HepG2 (cell line): ENCODE measurements around the gene SLC23A2. TPM values are rescaled to one million over a fixed set of nuclear protein-coding genes. Genes with fewer than 3 reads are reported as not detected.

Experiments used
- ATAC-seq: fragments of 200-7000 bp; cut with Tn5 transposase; 3 replicates; pipeline ENCODE4 v1.9.1; 2020; ENCODE audit warnings: mild to moderate bottlenecking, moderate library complexity
- BruUV-seq: library from RNA; stranded (reverse); fragments of 400-500 nt; replicated peaks from 2 replicates; lab custom pipeline; 2021; lab: Mats Ljungman, UMichigan
- CTCF ChIA-PET: fragments of 300-600 bp; formaldehyde crosslinking; extraction: SDS; loops from one replicate; lab custom pipeline; 2021; ENCODE audit warnings: low total read pairs, inconsistent platforms, low intra/inter-chr PET ratio; lab: Yijun Ruan, JAX
- POLR2A ChIA-PET: fragments of 350-600 bp; sonication (Branson Sonifier 250); formaldehyde crosslinking; loops from one replicate; lab custom pipeline; 2020; ENCODE audit warnings: antibody characterized with exemption, inconsistent platforms; lab: Yijun Ruan, JAX
- DNase-seq: peaks from one replicate; pipeline ENCODE4 v3.0.0-alpha.2; 2015; ENCODE audit warnings: low spot score
- FAIRE-seq: peaks from 3 replicates; lab custom pipeline; 2011; peaks lifted over from hg19 to GRCh38; lab: Jason Lieb, UNC
- H2AFZ ChIP-seq: one replicate; pipeline ENCODE4 v1.6.1; 2011; ENCODE audit warnings: low read length, inconsistent platforms
- H3K27ac ChIP-seq: fragments of 300-600 bp; 3 replicates; pipeline ENCODE4 v1.8.0; 2011; ENCODE audit warnings: mixed run types, mild to moderate bottlenecking, mixed read lengths, low read length, inconsistent platforms; ENCODE audit not compliant: insufficient read depth; ENCODE audit errors: extremely low read length
- H3K27me3 ChIP-seq, 2 experiments: fragments of 200-600 bp in 1 of 2; 2 replicates in 1 of 2; 3 replicates in 1 of 2; pipeline versions ENCODE4 v1.6.0 to v1.8.0; 2011; ENCODE audit warnings: low read length in 2 of 2, mild to moderate bottlenecking in 2 of 2, moderate library complexity in 2 of 2, inconsistent platforms in 1 of 2; ENCODE audit not compliant: insufficient read depth in 2 of 2, control insufficient read depth in 1 of 2
- H3K36me3 ChIP-seq, 2 experiments: fragments of 200-600 bp in 1 of 2; replicated peaks in 1 of 2; 2 replicates in 1 of 2; 3 replicates in 1 of 2; pipeline versions ENCODE4 v1.5.1 to v1.8.0; 2011; ENCODE audit warnings: low read length in 2 of 2, inconsistent platforms in 1 of 2; ENCODE audit not compliant: insufficient read depth in 2 of 2, control insufficient read depth in 1 of 2
- H3K4me1 ChIP-seq: 2 replicates; pipeline ENCODE4 v1.5.1; 2012; ENCODE audit warnings: low read length, inconsistent platforms; ENCODE audit not compliant: insufficient read depth
- H3K4me2 ChIP-seq: 2 replicates; pipeline ENCODE4 v1.6.0; 2011; ENCODE audit warnings: low read depth, low read length, inconsistent platforms
- H3K4me3 ChIP-seq, 3 experiments: fragments of 200-600 bp in 1 of 3; sonication (generic), shearing (Covaris generic) in 1 of 3; replicated peaks in 1 of 3; 2 replicates each; pipeline ENCODE4 v1.5.1; 2011 to 2016; ENCODE audit warnings: low read length in 3 of 3, inconsistent platforms in 2 of 3, low read depth in 2 of 3, mild to moderate bottlenecking in 2 of 3, control low read depth in 1 of 3, mixed read lengths in 1 of 3; ENCODE audit not compliant: insufficient read depth in 1 of 3
- H3K79me2 ChIP-seq: one replicate; pipeline ENCODE4 v1.6.1; 2011; ENCODE audit warnings: low read length, inconsistent platforms; ENCODE audit not compliant: insufficient read depth
- H3K9ac ChIP-seq: 2 replicates; pipeline ENCODE4 v1.6.0; 2011; ENCODE audit warnings: mild to moderate bottlenecking, low read depth, low read length, inconsistent platforms; ENCODE audit not compliant: insufficient read depth
- H3K9me3 ChIP-seq: 2 replicates; pipeline ENCODE4 v1.5.1; 2012; ENCODE audit warnings: mild to moderate bottlenecking, low read length
- H4K20me1 ChIP-seq: 2 replicates; pipeline ENCODE4 v1.6.0; 2011; ENCODE audit warnings: inconsistent platforms, mild to moderate bottlenecking, low read length, moderate library complexity; ENCODE audit not compliant: insufficient read depth
- NCOR1 ChIP-seq: fragments of 200-600 bp; sonication (generic); IDR thresholded peaks from 2 replicates; pipeline ENCODE4 v1.7.0; 2017; ENCODE audit warnings: antibody characterized with exemption, low read length, borderline replicate concordance
- PAWR ChIP-seq: sonication (generic); formaldehyde crosslinking; IDR thresholded peaks from 2 replicates; pipeline ENCODE4 v1.4.0; 2020; ENCODE audit warnings: missing genetic modification reagents, mild to moderate bottlenecking, borderline replicate concordance
- PHF5A ChIP-seq: IDR thresholded peaks from one replicate; pipeline ENCODE4 v1.6.1; 2018; ENCODE audit warnings: low read depth, missing genetic modification reagents; ENCODE audit not compliant: unreplicated experiment
- POLR2AphosphoS5 ChIP-seq: IDR thresholded peaks from 2 replicates; pipeline ENCODE4 v1.6.1; 2012; ENCODE audit warnings: low read depth, low read length
- REL ChIP-seq: sonication (generic); formaldehyde crosslinking; conservative IDR thresholded peaks from 2 replicates; pipeline ENCODE4 v1.8.0; 2022; ENCODE audit warnings: mild to moderate bottlenecking, missing genetic modification reagents, moderate library complexity
- SATB2 ChIP-seq: sonication (generic); formaldehyde crosslinking; IDR thresholded peaks from 2 replicates; pipeline ENCODE4 v1.5.0; 2020; ENCODE audit warnings: missing genetic modification reagents
- ZNF234 ChIP-seq: sonication (generic); formaldehyde crosslinking; conservative IDR thresholded peaks from 2 replicates; pipeline ENCODE4 v1.5.1; 2020; ENCODE audit warnings: mild to moderate bottlenecking, missing genetic modification reagents
- WGBS: methylation state at CpG from one replicate; pipeline ENCODE4 v1.1.6; 2017; ENCODE audit warnings: low lambda C conversion rate; 5-methylcytosine and 5-hydroxymethylcytosine counted together
- in situ Hi-C: cut with HindIII; loops from 2 replicates; pipeline ENCODE4 v1.10.0; 2017; ENCODE audit warnings: low pct_unique_long_range_greater_than_20kb; ENCODE audit not compliant: extremely low pct_ligation_motif_present
- intact Hi-C: fragments of 100-400 bp; cut with micrococcal nuclease; formaldehyde crosslinking; loops from one replicate; pipeline ENCODE4 v1.10.0; 2022; ENCODE audit not compliant: unreplicated experiment
- polyA plus RNA-seq, 8 experiments: library from polyadenylated mRNA; depleted of rRNA in 3 of 8; stranded (reverse) in 7 of 8; unstranded in 1 of 8; fragments of >200 nt; fragmentation: Illumina TruSeq in 4 of 8; extraction: Trizol in 4 of 8; gene quantifications; 2 replicates each; pipeline versions ENCODE4 v1.2.1 to v1.2.3, GENCODE V29; 2011 to 2016; ENCODE audit warnings: low read depth in 4 of 8, missing spikeins in 1 of 8, mixed read lengths in 1 of 8; ENCODE audit not compliant: insufficient read depth in 1 of 8
- total RNA-seq, 5 experiments: library from RNA; depleted of rRNA; stranded (reverse); fragments of >200 nt; fragmentation: Illumina TruSeq; extraction: Trizol; gene quantifications; 2 replicates each; pipeline ENCODE4 v1.2.3, GENCODE V29; 2016; ENCODE audit warnings: low read depth in 1 of 5
- TF ChIP-seq, protein P1 (sequence below): sonication (generic); formaldehyde crosslinking; IDR thresholded peaks from 2 replicates; pipeline ENCODE4 v1.8.1; 2023; ENCODE audit warnings: missing genetic modification reagents, mild to moderate bottlenecking, borderline replicate concordance
- TF ChIP-seq, protein P2 (sequence below): sonication (generic); formaldehyde crosslinking; conservative IDR thresholded peaks from 2 replicates; pipeline ENCODE4 v1.4.0; 2020; ENCODE audit warnings: missing genetic modification reagents
- TF ChIP-seq, protein P3 (sequence below): sonication (generic); formaldehyde crosslinking; conservative IDR thresholded peaks from 2 replicates; pipeline ENCODE4 v1.8.0; 2022; ENCODE audit warnings: mild to moderate bottlenecking, moderate library complexity, missing genetic modification reagents
- TF ChIP-seq, protein P4 (sequence below): IDR thresholded peaks from 2 replicates; pipeline ENCODE4 v1.6.1; 2016; ENCODE audit warnings: missing compliant biosample characterization, missing genetic modification reagents, borderline replicate concordance
- TF ChIP-seq, protein P5 (sequence below): sonication (generic); formaldehyde crosslinking; IDR thresholded peaks from 2 replicates; pipeline ENCODE4 v1.5.0; 2020; ENCODE audit warnings: missing genetic modification reagents, mild to moderate bottlenecking, borderline replicate concordance
- TF ChIP-seq, protein P6 (sequence below): IDR thresholded peaks from 2 replicates; pipeline ENCODE4 v1.6.1; 2012; ENCODE audit warnings: inconsistent platforms
- TF ChIP-seq, protein P7 (sequence below), 2 experiments: sonication (generic) in 1 of 2; formaldehyde crosslinking in 1 of 2; IDR thresholded peaks; 2 replicates each; pipeline versions ENCODE4 v1.5.1 to v1.6.1; 2011 to 2020; ENCODE audit warnings: borderline replicate concordance in 1 of 2, low read depth in 1 of 2, low read length in 1 of 2, mild to moderate bottlenecking in 1 of 2, missing genetic modification reagents in 1 of 2, moderate library complexity in 1 of 2

The SLC23A2 gene
- total and polyA plus RNA-seq, 2 of the 13 experiments (the other 11 are each of a cell fraction or from before 2014, with no cell fraction given), result 42.2 to 51.2 TPM

DNA sequence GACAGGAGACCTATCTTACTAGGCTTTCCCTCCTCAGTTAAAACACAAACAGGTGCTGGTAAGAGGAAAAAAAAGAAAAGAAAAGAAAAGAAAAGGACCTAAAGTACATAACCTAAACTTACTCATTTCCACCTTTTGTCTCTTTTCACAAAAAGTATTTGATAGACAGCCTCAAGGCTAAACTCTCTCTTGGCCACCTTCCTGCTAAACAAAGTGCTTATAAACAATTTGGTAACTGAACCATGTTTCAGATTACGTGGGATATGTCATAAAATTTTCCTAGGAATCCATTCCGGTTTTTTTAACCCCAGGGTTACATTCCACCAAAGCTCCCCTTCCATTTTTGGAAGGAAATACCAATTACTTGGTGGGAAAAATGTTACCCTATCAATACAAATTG lies 170.6 kb downstream of the SLC23A2 start:
- in situ Hi-C loops, result no loop called here
- FAIRE-seq (no peak), DNase-seq (no peak), ATAC-seq (no peak)
- Histone ChIP-seq H3K4me2 (no peak overlapping the region), H3K4me1 (no peaks in the 10 kb centered on the region), H3K4me3 (no peak overlapping the region), H3K27me3 (peaks cover 8% of the 10 kb centered on the region in 2 experiments; a peak in 2 of 5 replicates), H3K9me3 (no peaks in the 10 kb centered on the region), H2AFZ (no peak overlapping the region), H3K36me3 (no peaks in the 10 kb centered on the region), H3K79me2 (no peaks in the 10 kb centered on the region)
- no TSS peak for BruUV-seq
- CTCF ChIA-PET, result no interaction called here
- POLR2A ChIA-PET, result no interaction called here
- no peak for TF ChIP-seq NCOR1
- no peak for TF ChIP-seq REL (CRISPR knock-in tag)
- TF ChIP-seq ZNF234 (CRISPR knock-in tag), result no peak
- TF ChIP-seq POLR2AphosphoS5, result no peak
- TF ChIP-seq, protein P1, sequence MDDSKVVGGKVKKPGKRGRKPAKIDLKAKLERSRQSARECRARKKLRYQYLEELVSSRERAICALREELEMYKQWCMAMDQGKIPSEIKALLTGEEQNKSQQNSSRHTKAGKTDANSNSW (CRISPR knock-in tag), result no peak
- TF ChIP-seq SATB2 (CRISPR knock-in tag), result no peak
- no peak for TF ChIP-seq PHF5A
- TF ChIP-seq, protein P2, sequence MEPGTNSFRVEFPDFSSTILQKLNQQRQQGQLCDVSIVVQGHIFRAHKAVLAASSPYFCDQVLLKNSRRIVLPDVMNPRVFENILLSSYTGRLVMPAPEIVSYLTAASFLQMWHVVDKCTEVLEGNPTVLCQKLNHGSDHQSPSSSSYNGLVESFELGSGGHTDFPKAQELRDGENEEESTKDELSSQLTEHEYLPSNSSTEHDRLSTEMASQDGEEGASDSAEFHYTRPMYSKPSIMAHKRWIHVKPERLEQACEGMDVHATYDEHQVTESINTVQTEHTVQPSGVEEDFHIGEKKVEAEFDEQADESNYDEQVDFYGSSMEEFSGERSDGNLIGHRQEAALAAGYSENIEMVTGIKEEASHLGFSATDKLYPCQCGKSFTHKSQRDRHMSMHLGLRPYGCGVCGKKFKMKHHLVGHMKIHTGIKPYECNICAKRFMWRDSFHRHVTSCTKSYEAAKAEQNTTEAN, result no peak
- TF ChIP-seq, protein P3, sequence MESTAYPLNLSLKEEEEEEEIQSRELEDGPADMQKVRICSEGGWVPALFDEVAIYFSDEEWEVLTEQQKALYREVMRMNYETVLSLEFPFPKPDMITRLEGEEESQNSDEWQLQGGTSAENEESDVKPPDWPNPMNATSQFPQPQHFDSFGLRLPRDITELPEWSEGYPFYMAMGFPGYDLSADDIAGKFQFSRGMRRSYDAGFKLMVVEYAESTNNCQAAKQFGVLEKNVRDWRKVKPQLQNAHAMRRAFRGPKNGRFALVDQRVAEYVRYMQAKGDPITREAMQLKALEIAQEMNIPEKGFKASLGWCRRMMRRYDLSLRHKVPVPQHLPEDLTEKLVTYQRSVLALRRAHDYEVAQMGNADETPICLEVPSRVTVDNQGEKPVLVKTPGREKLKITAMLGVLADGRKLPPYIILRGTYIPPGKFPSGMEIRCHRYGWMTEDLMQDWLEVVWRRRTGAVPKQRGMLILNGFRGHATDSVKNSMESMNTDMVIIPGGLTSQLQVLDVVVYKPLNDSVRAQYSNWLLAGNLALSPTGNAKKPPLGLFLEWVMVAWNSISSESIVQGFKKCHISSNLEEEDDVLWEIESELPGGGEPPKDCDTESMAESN (CRISPR knock-in tag), result no peak
- TF ChIP-seq PAWR (CRISPR knock-in tag), result no peak
- TF ChIP-seq, protein P4, sequence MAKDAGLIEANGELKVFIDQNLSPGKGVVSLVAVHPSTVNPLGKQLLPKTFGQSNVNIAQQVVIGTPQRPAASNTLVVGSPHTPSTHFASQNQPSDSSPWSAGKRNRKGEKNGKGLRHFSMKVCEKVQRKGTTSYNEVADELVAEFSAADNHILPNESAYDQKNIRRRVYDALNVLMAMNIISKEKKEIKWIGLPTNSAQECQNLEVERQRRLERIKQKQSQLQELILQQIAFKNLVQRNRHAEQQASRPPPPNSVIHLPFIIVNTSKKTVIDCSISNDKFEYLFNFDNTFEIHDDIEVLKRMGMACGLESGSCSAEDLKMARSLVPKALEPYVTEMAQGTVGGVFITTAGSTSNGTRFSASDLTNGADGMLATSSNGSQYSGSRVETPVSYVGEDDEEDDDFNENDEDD (CRISPR knock-in tag), result no peak
- TF ChIP-seq, protein P5, sequence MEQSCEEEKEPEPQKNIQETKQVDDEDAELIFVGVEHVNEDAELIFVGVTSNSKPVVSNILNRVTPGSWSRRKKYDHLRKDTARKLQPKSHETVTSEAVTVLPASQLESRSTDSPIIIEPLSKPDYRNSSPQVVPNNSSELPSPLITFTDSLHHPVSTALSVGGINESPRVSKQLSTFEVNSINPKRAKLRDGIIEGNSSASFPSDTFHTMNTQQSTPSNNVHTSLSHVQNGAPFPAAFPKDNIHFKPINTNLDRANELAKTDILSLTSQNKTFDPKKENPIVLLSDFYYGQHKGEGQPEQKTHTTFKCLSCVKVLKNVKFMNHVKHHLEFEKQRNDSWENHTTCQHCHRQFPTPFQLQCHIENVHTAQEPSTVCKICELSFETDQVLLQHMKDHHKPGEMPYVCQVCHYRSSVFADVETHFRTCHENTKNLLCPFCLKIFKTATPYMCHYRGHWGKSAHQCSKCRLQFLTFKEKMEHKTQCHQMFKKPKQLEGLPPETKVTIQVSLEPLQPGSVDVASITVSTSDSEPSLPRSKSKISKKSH, result no peak
- TF ChIP-seq, protein P6, sequence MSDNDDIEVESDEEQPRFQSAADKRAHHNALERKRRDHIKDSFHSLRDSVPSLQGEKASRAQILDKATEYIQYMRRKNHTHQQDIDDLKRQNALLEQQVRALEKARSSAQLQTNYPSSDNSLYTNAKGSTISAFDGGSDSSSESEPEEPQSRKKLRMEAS, result no peak
- TF ChIP-seq, protein P7, sequence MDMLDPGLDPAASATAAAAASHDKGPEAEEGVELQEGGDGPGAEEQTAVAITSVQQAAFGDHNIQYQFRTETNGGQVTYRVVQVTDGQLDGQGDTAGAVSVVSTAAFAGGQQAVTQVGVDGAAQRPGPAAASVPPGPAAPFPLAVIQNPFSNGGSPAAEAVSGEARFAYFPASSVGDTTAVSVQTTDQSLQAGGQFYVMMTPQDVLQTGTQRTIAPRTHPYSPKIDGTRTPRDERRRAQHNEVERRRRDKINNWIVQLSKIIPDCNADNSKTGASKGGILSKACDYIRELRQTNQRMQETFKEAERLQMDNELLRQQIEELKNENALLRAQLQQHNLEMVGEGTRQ (IDR thresholded peaks at IDR 0.05; ENCODE audit: low read depth, low read length), result no peak
- TF ChIP-seq, protein P7 (CRISPR knock-in tag; IDR thresholded peaks at IDR 0.05; ENCODE audit: borderline replicate concordance), result no peak
- TF ChIP-seq, all 625 proteins: peak for 0
- 3% methylated on average over 2 of the region's 2 CpGs for WGBS
- Histone ChIP-seq H4K20me1 (no peaks in the 10 kb centered on the region), H3K9ac (no peak overlapping the region), H3K27ac (no peak overlapping the region)
- intact Hi-C loops, result no loop called here
